Astrocyte (in vitro differentiated cells and primary cell): ENCODE results near the gene MSL1. TPM values are rescaled to one million over a fixed set of nuclear protein-coding genes. Genes with fewer than 3 reads are reported as not detected.

ENCODE experiments used
- DNase-seq: peaks from one replicate; pipeline ENCODE4 v3.0.0-alpha.2; 2010; ENCODE audit warnings: low read depth
- FAIRE-seq: peaks from 2 replicates; lab custom pipeline; 2011; peaks lifted over from hg19 to GRCh38; lab: Jason Lieb, UNC
- H2AFZ ChIP-seq: 2 replicates; pipeline ENCODE4 v1.6.0; 2012; ENCODE audit warnings: low read depth, low read length, inconsistent platforms
- H3K27ac ChIP-seq: 2 replicates; pipeline ENCODE4 v1.5.1; 2011; ENCODE audit warnings: low read depth, low read length, inconsistent platforms
- H3K27me3 ChIP-seq: 2 replicates; pipeline ENCODE4 v1.6.0; 2011; ENCODE audit warnings: low read length, inconsistent platforms; ENCODE audit not compliant: insufficient read depth
- H3K36me3 ChIP-seq: 2 replicates; pipeline ENCODE4 v1.5.1; 2011; ENCODE audit warnings: low read length, inconsistent platforms; ENCODE audit not compliant: insufficient read depth
- H3K4me1 ChIP-seq: 2 replicates; pipeline ENCODE4 v1.5.1; 2011; ENCODE audit warnings: low read length, inconsistent platforms; ENCODE audit not compliant: insufficient read depth
- H3K4me2 ChIP-seq: 2 replicates; pipeline ENCODE4 v1.6.0; 2012; ENCODE audit warnings: low read length, inconsistent platforms
- H3K4me3 ChIP-seq: 2 replicates; pipeline ENCODE4 v1.5.1; 2011; ENCODE audit warnings: low read depth, mild to moderate bottlenecking, low read length, inconsistent platforms; ENCODE audit not compliant: insufficient read depth
- H3K79me2 ChIP-seq: 2 replicates; pipeline ENCODE4 v1.6.0; 2012; ENCODE audit warnings: mild to moderate bottlenecking, low read length, inconsistent platforms; ENCODE audit not compliant: insufficient read depth
- H3K9ac ChIP-seq: 2 replicates; pipeline ENCODE4 v1.6.0; 2012; ENCODE audit warnings: mild to moderate bottlenecking, low read length, inconsistent platforms
- H3K9me3 ChIP-seq: 2 replicates; pipeline ENCODE4 v1.5.1; 2012; ENCODE audit warnings: low read depth, mild to moderate bottlenecking, low read length, inconsistent platforms; ENCODE audit not compliant: insufficient read depth
- H4K20me1 ChIP-seq: 2 replicates; pipeline ENCODE4 v1.6.0; 2012; ENCODE audit warnings: low read length, inconsistent platforms; ENCODE audit not compliant: insufficient read depth
- H3K27ac Mint-ChIP-seq: one replicate; pipeline ENCODE4 v1.8.0; 2021; ENCODE audit warnings: mild to moderate bottlenecking, mixed read lengths; ENCODE audit not compliant: unreplicated experiment
- H3K27me3 Mint-ChIP-seq: one replicate; pipeline ENCODE4 v1.8.0; 2021; ENCODE audit warnings: low read depth, mixed read lengths; ENCODE audit not compliant: unreplicated experiment
- H3K36me3 Mint-ChIP-seq: one replicate; pipeline ENCODE4 v1.8.0; 2021; ENCODE audit warnings: low read depth, mixed read lengths; ENCODE audit not compliant: unreplicated experiment
- H3K4me1 Mint-ChIP-seq: one replicate; pipeline ENCODE4 v1.8.0; 2021; ENCODE audit warnings: low read depth, mixed read lengths; ENCODE audit not compliant: unreplicated experiment
- H3K4me3 Mint-ChIP-seq: one replicate; pipeline ENCODE4 v1.8.0; 2021; ENCODE audit warnings: mild to moderate bottlenecking, moderate library complexity, mixed read lengths; ENCODE audit not compliant: unreplicated experiment
- H3K9me3 Mint-ChIP-seq: one replicate; pipeline ENCODE4 v1.8.0; 2021; ENCODE audit warnings: mild to moderate bottlenecking, mixed read lengths; ENCODE audit not compliant: unreplicated experiment
- CTCF ChIP-seq: IDR thresholded peaks from 2 replicates; pipeline ENCODE4 v1.5.1; 2011; ENCODE audit warnings: low read depth, mild to moderate bottlenecking, inconsistent platforms, low read length, moderate library complexity; ENCODE audit not compliant: insufficient read depth
- EZH2 ChIP-seq: IDR thresholded peaks from 2 replicates; pipeline ENCODE4 v1.6.1; 2012; ENCODE audit warnings: mild to moderate bottlenecking, low read length, inconsistent platforms; ENCODE audit not compliant: insufficient read depth
- total RNA-seq: library from RNA; stranded (reverse); gene quantifications from 2 replicates; pipeline ENCODE4 v1.2.1, GENCODE V29; 2021

The MSL1 gene
- total RNA-seq, 1 donor from 2014 or later: 81.9 TPM

GRCh38 chr17:40148527-40148926 lies 26.8 kb downstream of the MSL1 start:
- no peak overlapping the region for H3K27ac ChIP-seq
- H3K36me3 ChIP-seq: peaks cover 31% of the 10 kb centered on the region
- H3K36me3 Mint-ChIP-seq: peaks cover 21% of the 10 kb centered on the region
- no peak overlapping the region for H3K4me3 Mint-ChIP-seq
- H3K4me1 ChIP-seq: no peaks in the 10 kb centered on the region
- no peaks in the 10 kb centered on the region for H3K9me3 ChIP-seq
- H3K27me3 ChIP-seq: no peaks in the 10 kb centered on the region
- no peak overlapping the region for H3K4me2 ChIP-seq
- FAIRE-seq (no peak), DNase-seq (no peak)
- H3K27ac Mint-ChIP-seq: no peak overlapping the region
- no peaks in the 10 kb centered on the region for H3K4me1 Mint-ChIP-seq
- H3K27me3 Mint-ChIP-seq: no peaks in the 10 kb centered on the region
- TF ChIP-seq CTCF (no peak), EZH2 (no peak)
- H3K4me3 ChIP-seq: no peak overlapping the region
- H3K79me2 ChIP-seq: peaks cover 72% of the 10 kb centered on the region
- H4K20me1 ChIP-seq: peaks cover 47% of the 10 kb centered on the region
- no peak overlapping the region for H3K9ac ChIP-seq
- no peak overlapping the region for H2AFZ ChIP-seq
- H3K9me3 Mint-ChIP-seq: no peaks in the 10 kb centered on the region

GRCh38 chr17:40150276-40150675 lies 28.5 kb downstream of the MSL1 start:
- H3K4me1 Mint-ChIP-seq: no peaks in the 10 kb centered on the region
- H3K4me1 ChIP-seq: no peaks in the 10 kb centered on the region
- H2AFZ ChIP-seq: no peak overlapping the region
- peaks cover 55% of the 10 kb centered on the region for H4K20me1 ChIP-seq
- DNase-seq (no peak), FAIRE-seq (no peak)
- peaks cover 88% of the 10 kb centered on the region for H3K79me2 ChIP-seq
- peaks cover 23% of the 10 kb centered on the region for H3K36me3 Mint-ChIP-seq
- H3K27ac Mint-ChIP-seq: no peak overlapping the region
- TF ChIP-seq CTCF (no peak), EZH2 (no peak)
- peaks cover 38% of the 10 kb centered on the region for H3K36me3 ChIP-seq
- no peak overlapping the region for H3K9ac ChIP-seq
- H3K9me3 Mint-ChIP-seq: no peaks in the 10 kb centered on the region
- no peak overlapping the region for H3K4me3 Mint-ChIP-seq
- H3K27me3 Mint-ChIP-seq: no peaks in the 10 kb centered on the region
- no peaks in the 10 kb centered on the region for H3K27me3 ChIP-seq
- no peaks in the 10 kb centered on the region for H3K9me3 ChIP-seq
- H3K27ac ChIP-seq: no peak overlapping the region
- H3K4me2 ChIP-seq: no peak overlapping the region
- H3K4me3 ChIP-seq: no peak overlapping the region

- no peak overlapping the region for H3K9ac ChIP-seq
- Mint-ChIP-seq H3K4me3 (no peak overlapping the region), H3K4me1 (no peaks in the 10 kb centered on the region), H3K36me3 (peaks cover 19% of the 10 kb centered on the region), H3K9me3 (no peaks in the 10 kb centered on the region), H3K27me3 (no peaks in the 10 kb centered on the region), H3K27ac (no peak overlapping the region)
- peaks cover 38% of the 10 kb centered on the region for H3K36me3 ChIP-seq
- no peak overlapping the region for H3K4me2 ChIP-seq
- no peak overlapping the region for H3K4me3 ChIP-seq
- no peak for DNase-seq
- H2AFZ ChIP-seq: no peak overlapping the region
- TF ChIP-seq CTCF (no peak), EZH2 (no peak)
- no peak overlapping the region for H3K27ac ChIP-seq
- no peaks in the 10 kb centered on the region for H3K9me3 ChIP-seq
- H4K20me1 ChIP-seq: peaks cover 61% of the 10 kb centered on the region
- peaks cover 91% of the 10 kb centered on the region for H3K79me2 ChIP-seq
- no peak for FAIRE-seq
- H3K4me1 ChIP-seq: no peaks in the 10 kb centered on the region
- no peaks in the 10 kb centered on the region for H3K27me3 ChIP-seq
Measured at GRCh38 chr17:40151414-40151963, 29.7 kb downstream of the MSL1 start.
